HG02840 (cell line): ENCODE measurements around the gene SLC28A3.
A peak's percentile ranks its signal among the peaks of the same experiment; 100 is the strongest.

Experiments used
- ATAC-seq: cut with Tn5 transposase; IDR thresholded peaks from one replicate; pipeline ENCODE4 v1.9.1; 2021; ENCODE audit warnings: mild to moderate bottlenecking, moderate library complexity, moderate number of reproducible peaks; ENCODE audit not compliant: unreplicated experiment, low FRiP score

Gene SLC28A3

GRCh38 chr9:84261070-84261746, 79.3 kb downstream of the SLC28A3 start:
- ATAC-seq, result peak; percentile 79

- no peak for ATAC-seq
Measured at GRCh38 chr9:84258371-84258770, 82.2 kb downstream of the SLC28A3 start.

GRCh38 chr9:84255696-84256095, 84.9 kb downstream of the SLC28A3 start:
- no peak for ATAC-seq

- ATAC-seq, result no peak
Measured at GRCh38 chr9:84254972-84255371, 85.6 kb downstream of the SLC28A3 start.

GRCh38 chr9:84251921-84252320, 88.6 kb downstream of the SLC28A3 start:
- ATAC-seq, result no peak

GRCh38 chr9:84241817-84242373, 98.7 kb downstream of the SLC28A3 start:
- no peak for ATAC-seq

GRCh38 chr9:84239343-84239742, 101.2 kb downstream of the SLC28A3 start:
- no peak for ATAC-seq

- no peak for ATAC-seq
Measured at GRCh38 chr9:84238652-84239051, 101.9 kb downstream of the SLC28A3 start.

- ATAC-seq, result no peak
Measured at GRCh38 chr9:84235511-84235910, 105.0 kb downstream of the SLC28A3 start.

GRCh38 chr9:84230355-84231145, 110.0 kb downstream of the SLC28A3 start:
- ATAC-seq, result no peak

- no peak for ATAC-seq
Measured at GRCh38 chr9:84229191-84229590, 111.4 kb downstream of the SLC28A3 start.

- ATAC-seq, result no peak
Measured at GRCh38 chr9:84228130-84228720, 112.3 kb downstream of the SLC28A3 start.

- no peak for ATAC-seq
Measured at GRCh38 chr9:84226126-84226525, 114.4 kb downstream of the SLC28A3 start.
